Kidney glomerular epithelial cell (primary cell): ENCODE data around the gene RABGAP1.
A peak's percentile ranks its signal among the peaks of the same experiment; 100 is the strongest.
"Not testable (repeated sequence)": the region's sequence is repeated elsewhere in the genome, so short reads cannot be mapped to it uniquely, and the experiment has no call there.

Source experiments
- DNase-seq: peaks from one replicate; lab custom pipeline; 2025; lab: John Stamatoyannopoulos, UW

Gene RABGAP1

GRCh38 chr9:122940749-122941581, at the start of gene RABGAP1:
TSS of gene RABGAP1 (plus strand) at chr9:122941020. CDS start at chr9:122957060, 16,040 bp downstream.
- peak; percentile 96 for DNase-seq

DNA sequence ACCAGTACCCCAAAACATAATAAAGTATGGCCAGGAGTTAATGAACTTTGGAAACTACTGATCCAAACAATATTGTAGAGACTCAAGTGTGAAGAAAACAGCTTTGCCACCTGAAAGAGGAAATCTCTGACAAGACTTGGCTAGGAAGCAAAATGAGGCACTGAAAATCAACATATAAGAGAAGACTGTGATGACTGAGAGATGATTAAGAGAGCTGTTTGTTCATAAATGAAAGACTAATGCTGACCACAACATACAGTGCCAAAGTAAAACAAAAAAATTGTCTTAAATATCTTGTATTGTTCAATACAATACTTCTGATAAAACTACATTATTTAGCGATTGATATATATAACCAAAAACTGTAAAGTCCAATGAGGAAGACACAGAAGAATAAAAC, 42.9 kb upstream of the RABGAP1 start:
- no peak for DNase-seq

GRCh38 chr9:122900791-122901190, 40.0 kb upstream of the RABGAP1 start:
- DNase-seq, result peak; percentile 28

- DNase-seq, result peak; percentile 34
These were observed 36.4 kb upstream of the RABGAP1 start for GRCh38 chr9:122904466-122904822.

- DNase-seq, result peak; percentile 99
These were observed 35.8 kb upstream of the RABGAP1 start, which contains the start of gene RC3H2 for GRCh38 chr9:122904823-122905710. TSS of gene RC3H2 (minus strand) at chr9:122905359. CDS start at chr9:122897509, 7,850 bp downstream.

- DNase-seq, result not testable (repeated sequence)
These were observed 34.7 kb upstream of the RABGAP1 start for GRCh38 chr9:122906122-122906521.

DNA sequence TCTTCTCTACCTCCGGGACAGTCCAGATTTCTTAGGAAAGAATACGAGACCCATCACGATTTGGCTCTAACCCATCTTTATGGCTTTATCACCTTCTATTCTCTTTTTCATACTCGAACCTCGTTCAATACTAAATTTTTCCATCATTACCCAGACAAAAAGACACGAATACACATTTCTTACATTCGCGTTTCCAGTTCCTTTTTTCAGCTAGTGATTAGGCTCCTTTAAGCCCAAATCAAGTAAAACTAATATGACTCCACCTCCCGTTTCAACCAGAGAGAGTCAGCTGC, 28.2 kb upstream of the RABGAP1 start:
- DNase-seq, result no peak

- DNase-seq, result peak; percentile 81
These were observed 27.7 kb upstream of the RABGAP1 start, which contains the start of gene ZBTB6 for GRCh38 chr9:122912964-122913673. TSS of gene ZBTB6 (minus strand) at chr9:122913323. CDS start at chr9:122912072, 1,251 bp downstream.

DNA sequence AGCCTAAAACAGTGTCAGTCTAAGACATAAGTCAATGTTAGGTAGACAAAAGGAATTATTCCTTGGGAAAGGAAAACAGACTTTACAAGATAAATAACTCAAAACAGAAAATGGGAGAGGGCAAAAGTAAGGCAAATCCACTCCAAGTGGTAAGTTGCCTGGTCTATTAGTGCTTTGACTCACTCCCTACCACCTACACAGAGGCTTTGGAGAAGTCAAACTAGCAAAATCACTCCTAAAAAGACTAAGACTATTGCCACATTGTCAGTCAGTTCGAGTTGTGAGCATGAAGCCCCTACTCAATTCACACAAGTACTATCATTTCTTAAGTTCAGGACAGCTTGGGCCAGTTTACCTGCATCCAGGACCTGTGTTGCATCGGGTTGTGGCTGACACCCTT, 22.5 kb upstream of the RABGAP1 start:
- DNase-seq, result no peak

DNA sequence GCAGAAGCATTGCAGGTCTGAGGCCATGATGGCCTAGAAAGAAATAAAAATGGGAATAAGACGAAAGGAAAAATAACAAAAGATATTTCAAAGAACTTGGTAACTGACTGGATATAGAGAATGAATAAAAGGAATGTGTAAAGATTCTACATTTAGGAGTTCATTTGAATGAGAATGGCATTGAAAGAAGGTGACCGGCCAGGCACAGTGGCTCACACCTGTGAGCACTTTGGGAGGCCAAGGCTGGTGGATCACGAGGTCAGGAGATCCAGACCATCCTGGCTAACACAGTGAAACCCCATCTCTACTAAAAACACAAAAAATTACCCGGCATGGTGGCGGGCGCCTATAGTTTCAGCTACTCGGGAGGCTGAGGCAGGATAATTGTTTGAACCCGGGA, 18.1 kb upstream of the RABGAP1 start:
- no peak for DNase-seq

DNA sequence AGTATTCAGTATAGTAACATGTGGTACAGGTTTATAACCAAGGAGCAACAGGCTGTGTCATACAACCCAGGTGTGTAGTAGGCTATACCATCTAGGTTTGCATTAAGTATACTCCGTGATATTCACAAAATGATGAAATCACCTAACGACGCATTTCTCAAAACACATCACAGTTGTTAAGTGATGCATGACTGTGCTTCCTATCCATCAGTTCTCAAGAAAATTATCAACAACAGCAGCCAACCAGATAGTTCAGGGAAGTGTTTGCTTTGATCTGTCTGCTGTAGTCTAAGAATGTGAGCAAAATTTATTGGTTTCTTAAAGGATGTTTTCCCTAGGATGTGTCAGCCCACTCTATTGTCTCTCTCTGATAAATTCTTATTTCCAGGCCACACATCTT, 16.9 kb upstream of the RABGAP1 start:
- peak; percentile 59 for DNase-seq

GRCh38 chr9:122929796-122930354, 10.9 kb upstream of the RABGAP1 start:
- no peak for DNase-seq

GRCh38 chr9:122930541-122931225, 10.1 kb upstream of the RABGAP1 start:
- no peak for DNase-seq

DNA sequence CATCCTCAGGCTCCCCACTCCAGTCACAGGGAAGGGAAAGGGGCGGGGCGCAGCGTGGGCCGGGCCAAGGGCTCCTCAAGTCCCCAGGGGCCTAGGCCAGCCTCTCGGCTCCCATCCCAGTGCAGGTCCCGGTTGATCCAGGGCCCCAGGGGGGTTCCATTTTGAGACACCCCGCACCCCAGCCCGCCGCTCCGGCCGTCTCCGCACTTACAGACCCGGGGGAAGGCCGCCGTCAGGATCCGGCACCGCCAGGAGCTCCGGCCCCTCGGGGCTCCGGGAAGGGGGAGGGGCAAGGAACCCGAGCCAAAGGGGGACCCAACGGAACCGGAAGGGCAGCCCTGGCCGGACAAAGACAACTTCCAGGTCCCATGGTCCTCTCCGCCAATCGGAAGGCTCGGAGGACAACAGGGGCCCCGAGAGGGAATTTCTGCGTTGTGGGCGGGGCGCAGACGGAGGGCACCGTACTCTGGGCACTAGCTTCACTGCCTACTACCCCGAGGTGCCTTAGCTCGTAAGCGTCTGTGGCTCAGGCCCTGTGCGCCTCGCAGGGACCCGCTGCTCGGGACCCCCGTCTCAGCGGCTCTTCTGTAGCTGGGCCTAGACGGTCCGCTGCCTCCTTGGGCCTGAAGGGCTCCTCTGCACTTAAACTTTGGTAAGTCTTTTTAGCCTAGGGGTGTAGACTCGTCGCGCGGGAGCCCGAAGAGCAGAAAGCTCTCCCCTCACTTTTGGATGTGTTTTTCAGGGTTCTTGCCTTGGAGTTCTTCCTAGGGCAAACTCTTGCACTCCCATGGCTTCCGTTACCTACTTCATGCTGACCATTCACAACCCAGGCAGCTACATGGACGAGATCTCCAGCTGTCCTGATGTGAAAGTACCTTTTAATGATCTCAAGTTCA, 9.3 kb upstream of the RABGAP1 start, which contains the start of gene ZBTB26:
Gene ZBTB26, minus strand, starts transcription at position 287 of the 896 bp plus-strand sequence. CDS start 11,578 bp downstream, outside the sequence.
- peak; percentile 92 for DNase-seq

DNA sequence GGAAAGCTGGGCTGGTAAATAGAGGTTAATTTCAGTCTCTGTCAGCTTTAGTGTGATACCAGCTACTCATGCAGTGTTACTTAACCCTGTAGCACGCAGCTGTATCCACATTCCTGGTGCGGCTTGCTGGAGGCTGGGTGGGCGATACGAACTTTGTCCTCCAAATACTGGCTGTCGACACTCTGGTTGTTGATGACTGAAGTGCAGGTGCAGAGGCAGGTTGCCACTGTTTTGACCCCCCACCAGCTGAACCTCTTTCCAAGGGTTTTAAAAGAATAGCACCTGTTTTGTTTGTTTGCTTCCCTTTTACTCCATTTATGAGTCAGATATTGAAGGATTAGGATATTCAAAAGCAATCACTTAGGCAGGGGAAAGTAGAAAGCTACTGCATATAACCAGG, 4.4 kb upstream of the RABGAP1 start:
- DNase-seq, result no peak

GRCh38 chr9:122936883-122937282, 3.9 kb upstream of the RABGAP1 start:
- DNase-seq, result no peak

DNA sequence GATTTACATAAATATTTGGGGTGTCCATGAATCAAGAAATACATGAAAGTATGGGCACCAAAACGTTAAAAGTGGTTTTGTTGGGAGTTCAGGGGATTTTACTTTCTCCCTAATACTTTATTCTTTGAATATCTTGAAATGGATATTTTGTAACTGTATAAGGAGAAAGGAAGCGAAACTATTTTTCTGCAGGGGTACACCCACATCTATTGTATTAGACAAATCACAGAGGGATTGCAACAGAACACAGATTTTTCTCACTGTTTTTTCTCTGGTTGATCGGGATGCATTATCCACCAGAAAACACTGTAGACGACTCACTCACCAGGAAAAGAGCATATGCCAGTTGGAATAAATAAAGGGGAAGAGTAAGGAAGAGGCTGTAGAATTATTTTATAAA, 1.2 kb upstream of the RABGAP1 start:
- DNase-seq, result no peak

DNA sequence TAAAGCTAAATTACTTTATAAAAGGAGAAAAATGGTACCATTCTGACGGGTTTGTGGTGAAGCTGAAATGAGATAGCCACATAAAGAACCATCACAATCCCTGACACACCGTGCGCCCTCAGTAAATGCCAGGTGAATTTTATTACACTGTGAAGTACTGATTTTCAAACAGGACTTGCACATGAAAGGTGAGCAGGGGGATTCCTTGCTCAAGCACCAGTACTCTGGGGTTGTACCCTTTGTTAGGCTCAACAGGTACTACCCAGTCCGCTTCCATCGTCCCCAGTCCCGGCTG, 419 bp upstream of the RABGAP1 start:
- DNase-seq, result no peak

DNA sequence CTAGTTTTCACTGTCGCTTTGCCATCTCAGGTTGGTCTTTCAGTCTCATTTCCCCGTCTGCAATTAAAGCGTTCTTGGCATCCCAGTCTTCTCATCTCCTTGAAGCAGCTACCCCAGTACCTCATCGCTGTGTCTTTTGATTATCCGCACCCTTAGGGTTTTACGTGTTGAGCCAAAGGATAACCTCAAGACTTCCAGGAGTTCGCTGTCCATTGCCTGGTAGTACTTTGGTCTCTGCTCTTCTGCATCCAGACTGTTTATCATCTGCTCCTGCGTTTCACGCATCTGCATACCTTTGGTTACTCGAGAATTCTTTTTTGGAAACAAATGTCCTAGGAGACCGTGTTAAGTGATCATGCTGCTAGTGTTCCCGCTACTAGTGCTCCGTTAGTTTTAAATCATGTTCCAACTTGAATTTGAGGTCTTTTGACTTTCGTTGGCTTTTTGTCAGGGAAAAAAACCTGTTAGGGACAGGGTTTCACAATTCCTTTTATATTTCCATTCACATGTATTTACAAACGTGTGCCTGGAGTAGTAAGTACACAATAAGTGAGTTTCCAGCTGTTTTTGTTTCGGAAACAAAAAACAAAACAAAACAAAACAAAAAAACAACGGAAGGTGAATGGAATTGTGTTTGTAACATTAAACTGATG, 888 bp downstream of the RABGAP1 start:
- DNase-seq, result peak; percentile 57
